Measurements from ENCODE around the gene ARMC12. TPM values are rescaled to one million over a fixed set of nuclear protein-coding genes. Genes with fewer than 3 reads are reported as not detected.
A peak's percentile ranks its signal among the peaks of the same experiment; 100 is the strongest.

ARMC12 gene
- total and polyA plus RNA-seq, 2 of the 13 experiments (the other 11 are each of a cell fraction or from before 2014, with no cell fraction given): 1.3 TPM; not detected in 1

DNA sequence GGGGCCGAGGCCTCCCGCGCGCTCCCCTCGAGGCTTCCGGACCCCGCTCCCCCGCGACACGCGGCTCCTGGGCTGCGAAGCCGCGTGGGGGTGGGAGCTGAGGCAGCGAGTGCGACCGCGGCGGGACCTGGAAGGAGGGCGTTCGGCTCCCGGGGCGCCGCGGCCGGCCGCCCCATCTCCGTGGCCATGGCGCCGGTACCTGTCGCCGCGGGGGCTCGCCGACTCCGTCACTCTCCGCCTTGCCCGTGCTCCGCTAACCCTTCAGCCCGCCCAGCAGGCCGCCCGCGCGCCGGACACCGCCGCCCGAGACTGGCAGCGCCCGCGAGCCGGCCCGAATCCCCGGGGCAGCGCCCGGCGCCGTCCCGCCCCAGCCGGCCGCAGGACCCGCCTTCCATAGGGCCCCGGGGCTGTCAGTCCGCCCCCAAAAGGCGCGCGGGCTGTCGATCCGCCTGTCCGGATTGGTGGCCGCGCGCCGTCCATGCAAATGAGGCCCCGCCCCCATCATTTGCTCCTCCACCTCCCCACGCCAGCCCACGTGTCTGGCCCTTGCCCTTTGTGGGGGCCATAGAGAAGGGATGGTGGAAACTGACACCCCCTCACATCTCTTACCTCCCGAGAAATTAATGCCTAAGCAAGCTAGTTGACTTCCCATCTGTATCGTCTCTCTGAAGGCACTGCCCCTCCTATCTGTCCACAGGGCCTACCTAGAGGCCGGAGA lies 48.1 kb upstream of the ARMC12 start, which contains the start of gene FKBP5 (continued):
- TF ChIP-seq, protein P1, sequence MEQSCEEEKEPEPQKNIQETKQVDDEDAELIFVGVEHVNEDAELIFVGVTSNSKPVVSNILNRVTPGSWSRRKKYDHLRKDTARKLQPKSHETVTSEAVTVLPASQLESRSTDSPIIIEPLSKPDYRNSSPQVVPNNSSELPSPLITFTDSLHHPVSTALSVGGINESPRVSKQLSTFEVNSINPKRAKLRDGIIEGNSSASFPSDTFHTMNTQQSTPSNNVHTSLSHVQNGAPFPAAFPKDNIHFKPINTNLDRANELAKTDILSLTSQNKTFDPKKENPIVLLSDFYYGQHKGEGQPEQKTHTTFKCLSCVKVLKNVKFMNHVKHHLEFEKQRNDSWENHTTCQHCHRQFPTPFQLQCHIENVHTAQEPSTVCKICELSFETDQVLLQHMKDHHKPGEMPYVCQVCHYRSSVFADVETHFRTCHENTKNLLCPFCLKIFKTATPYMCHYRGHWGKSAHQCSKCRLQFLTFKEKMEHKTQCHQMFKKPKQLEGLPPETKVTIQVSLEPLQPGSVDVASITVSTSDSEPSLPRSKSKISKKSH (CRISPR knock-in tag; IDR thresholded peaks at IDR 0.05; ENCODE audit: borderline replicate concordance): no peak
- TF ChIP-seq PTBP1 (IDR thresholded peaks at IDR 0.05; ENCODE audit: low read depth, low read length, poor library complexity, severe bottlenecking) (no peak), ZNF772 (CRISPR knock-in tag; IDR thresholded peaks at IDR 0.05) (peak; percentile 40; the same call in 1 of the 2 replicates), CHD2 (IDR thresholded peaks at IDR 0.05; ENCODE audit: low read depth, low read length) (no peak), ZNF878 (CRISPR knock-in tag; IDR thresholded peaks at IDR 0.05) (no peak), KAT7 (CRISPR knock-in tag; IDR thresholded peaks at IDR 0.05; ENCODE audit: borderline replicate concordance) (no peak; the same call in 1 of the 2 replicates), ZNF775 (CRISPR knock-in tag; IDR thresholded peaks at IDR 0.05; ENCODE audit: borderline replicate concordance) (no peak), EED (CRISPR knock-in tag; IDR thresholded peaks at IDR 0.05) (0 out of 2 replicates have a peak, but pooled peaks have one; percentile 1), CBX2 (IDR thresholded peaks at IDR 0.05; ENCODE audit: low read depth, low read length) (no peak), CBX2 (CRISPR knock-in tag; IDR thresholded peaks at IDR 0.05; ENCODE audit: low read depth) (no peak), PRMT3 (CRISPR knock-in tag; IDR thresholded peaks at IDR 0.05; ENCODE audit: borderline replicate concordance, low read depth) (peak; percentile 73; the same call in 1 of the 2 replicates), IKZF4 (CRISPR knock-in tag; IDR thresholded peaks at IDR 0.05; ENCODE audit: borderline replicate concordance, low read depth, not compliant biosample characterization) (peak; percentile 30), JARID2 (CRISPR knock-in tag; IDR thresholded peaks at IDR 0.05; ENCODE audit: insufficient replicate concordance) (no peak), ZFP36L2 (CRISPR knock-in tag; IDR thresholded peaks at IDR 0.05) (no peak), THYN1 (CRISPR knock-in tag; IDR thresholded peaks at IDR 0.05; ENCODE audit: borderline replicate concordance, low read depth) (no peak), GTF2F1 (IDR thresholded peaks at IDR 0.05; ENCODE audit: low read length) (no peak), NFE2L1 (CRISPR knock-in tag; IDR thresholded peaks at IDR 0.05; ENCODE audit: borderline replicate concordance) (no peak)
- TF ChIP-seq, protein P2, sequence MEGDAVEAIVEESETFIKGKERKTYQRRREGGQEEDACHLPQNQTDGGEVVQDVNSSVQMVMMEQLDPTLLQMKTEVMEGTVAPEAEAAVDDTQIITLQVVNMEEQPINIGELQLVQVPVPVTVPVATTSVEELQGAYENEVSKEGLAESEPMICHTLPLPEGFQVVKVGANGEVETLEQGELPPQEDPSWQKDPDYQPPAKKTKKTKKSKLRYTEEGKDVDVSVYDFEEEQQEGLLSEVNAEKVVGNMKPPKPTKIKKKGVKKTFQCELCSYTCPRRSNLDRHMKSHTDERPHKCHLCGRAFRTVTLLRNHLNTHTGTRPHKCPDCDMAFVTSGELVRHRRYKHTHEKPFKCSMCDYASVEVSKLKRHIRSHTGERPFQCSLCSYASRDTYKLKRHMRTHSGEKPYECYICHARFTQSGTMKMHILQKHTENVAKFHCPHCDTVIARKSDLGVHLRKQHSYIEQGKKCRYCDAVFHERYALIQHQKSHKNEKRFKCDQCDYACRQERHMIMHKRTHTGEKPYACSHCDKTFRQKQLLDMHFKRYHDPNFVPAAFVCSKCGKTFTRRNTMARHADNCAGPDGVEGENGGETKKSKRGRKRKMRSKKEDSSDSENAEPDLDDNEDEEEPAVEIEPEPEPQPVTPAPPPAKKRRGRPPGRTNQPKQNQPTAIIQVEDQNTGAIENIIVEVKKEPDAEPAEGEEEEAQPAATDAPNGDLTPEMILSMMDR (CRISPR knock-in tag; IDR thresholded peaks at IDR 0.05): peak; percentile 25; the same call in 1 of the 2 replicates
- TF ChIP-seq, protein P3, sequence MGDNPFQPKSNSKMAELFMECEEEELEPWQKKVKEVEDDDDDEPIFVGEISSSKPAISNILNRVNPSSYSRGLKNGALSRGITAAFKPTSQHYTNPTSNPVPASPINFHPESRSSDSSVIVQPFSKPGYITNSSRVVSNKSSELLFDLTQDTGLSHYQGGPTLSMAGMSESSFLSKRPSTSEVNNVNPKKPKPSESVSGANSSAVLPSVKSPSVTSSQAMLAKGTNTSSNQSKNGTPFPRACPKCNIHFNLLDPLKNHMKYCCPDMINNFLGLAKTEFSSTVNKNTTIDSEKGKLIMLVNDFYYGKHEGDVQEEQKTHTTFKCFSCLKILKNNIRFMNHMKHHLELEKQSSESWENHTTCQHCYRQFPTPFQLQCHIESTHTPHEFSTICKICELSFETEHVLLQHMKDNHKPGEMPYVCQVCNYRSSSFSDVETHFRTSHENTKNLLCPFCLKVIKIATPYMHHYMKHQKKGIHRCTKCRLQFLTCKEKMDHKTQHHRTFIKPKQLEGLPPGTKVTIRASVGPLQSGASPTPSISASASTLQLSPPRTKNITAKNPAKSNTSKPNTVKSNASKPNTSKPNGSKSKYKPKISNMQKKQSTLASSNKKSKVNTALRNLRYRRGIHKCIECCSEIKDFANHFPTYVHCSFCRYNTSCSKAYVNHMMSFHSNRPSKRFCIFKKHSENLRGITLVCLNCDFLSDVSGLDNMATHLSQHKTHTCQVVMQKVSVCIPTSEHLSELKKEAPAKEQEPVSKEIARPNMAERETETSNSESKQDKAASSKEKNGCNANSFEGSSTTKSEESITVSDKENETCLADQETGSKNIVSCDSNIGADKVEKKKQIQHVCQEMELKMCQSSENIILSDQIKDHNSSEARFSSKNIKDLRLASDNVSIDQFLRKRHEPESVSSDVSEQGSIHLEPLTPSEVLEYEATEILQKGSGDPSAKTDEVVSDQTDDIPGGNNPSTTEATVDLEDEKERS (CRISPR knock-in tag; IDR thresholded peaks at IDR 0.05): no peak
- TF ChIP-seq, protein P4, sequence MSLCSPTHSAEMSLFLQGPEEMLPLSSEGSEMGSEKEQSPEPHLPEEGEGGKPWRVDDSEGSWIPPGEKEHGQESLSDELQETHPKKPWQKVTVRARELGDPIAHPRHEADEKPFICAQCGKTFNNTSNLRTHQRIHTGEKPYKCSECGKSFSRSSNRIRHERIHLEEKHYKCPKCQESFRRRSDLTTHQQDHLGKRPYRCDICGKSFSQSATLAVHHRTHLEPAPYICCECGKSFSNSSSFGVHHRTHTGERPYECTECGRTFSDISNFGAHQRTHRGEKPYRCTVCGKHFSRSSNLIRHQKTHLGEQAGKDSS (CRISPR knock-in tag; IDR thresholded peaks at IDR 0.05; ENCODE audit: borderline replicate concordance, low read depth): no peak
- TF ChIP-seq, protein P5, sequence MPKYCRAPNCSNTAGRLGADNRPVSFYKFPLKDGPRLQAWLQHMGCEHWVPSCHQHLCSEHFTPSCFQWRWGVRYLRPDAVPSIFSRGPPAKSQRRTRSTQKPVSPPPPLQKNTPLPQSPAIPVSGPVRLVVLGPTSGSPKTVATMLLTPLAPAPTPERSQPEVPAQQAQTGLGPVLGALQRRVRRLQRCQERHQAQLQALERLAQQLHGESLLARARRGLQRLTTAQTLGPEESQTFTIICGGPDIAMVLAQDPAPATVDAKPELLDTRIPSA (CRISPR knock-in tag; IDR thresholded peaks at IDR 0.05; ENCODE audit: borderline replicate concordance): 0 out of 2 replicates have a peak, but pooled peaks have one; percentile 41

All from HepG2 (cell line).